GM13977 (cell line): Measurements from ENCODE around the gene MT1G.
"Not testable (repeated sequence)": the region's sequence is repeated elsewhere in the genome, so short reads cannot be mapped to it uniquely, and the experiment has no call there.

ENCODE experiments used
- DNase-seq: peaks from one replicate; pipeline ENCODE4 v3.0.0; 2012; ENCODE audit warnings: low spot score
- CTCF ChIP-seq: IDR thresholded peaks from 2 replicates; pipeline ENCODE4 v1.5.1; 2012; ENCODE audit warnings: mild to moderate bottlenecking, control low read depth; ENCODE audit not compliant: insufficient read depth; ENCODE audit errors: extremely low read depth, missing control alignments
- in situ Hi-C: fragments of 300-500 bp; cut with MboI; formaldehyde crosslinking; loops from one replicate; pipeline ENCODE4 v1.12.0; 2022; ENCODE audit warnings: low sequenced_read_pairs, low pct_unique_long_range_greater_than_20kb, mixed read lengths, inconsistent platforms; ENCODE audit not compliant: unreplicated experiment

MT1G gene

GRCh38 chr16:56670620-56670934 lies 2.7 kb upstream of the MT1G start:
- DNase-seq: no peak
- TF ChIP-seq CTCF: no peak
- in situ Hi-C loops: no loop called here

- TF ChIP-seq CTCF: no peak
- DNase-seq: no peak
- in situ Hi-C loops: no loop called here
These were observed 2.2 kb upstream of the MT1G start for GRCh38 chr16:56669840-56670619.

GRCh38 chr16:56669005-56669839 lies 1.4 kb upstream of the MT1G start, which contains the start of gene MT1H:
MT1H (plus strand) TSS chr16:56669814; CDS start chr16:56669885, 71 bp downstream.
- no peak for DNase-seq
- in situ Hi-C loops: no loop called here
- TF ChIP-seq CTCF: no peak

GRCh38 chr16:56665286-56666261 lies 2.3 kb downstream of the MT1G start:
- in situ Hi-C loops, DNase-seq: not testable (repeated sequence)

- DNase-seq: no peak
- no peak for TF ChIP-seq CTCF
- in situ Hi-C loops: no loop called here
These were observed 3.4 kb downstream of the MT1G start for GRCh38 chr16:56664506-56664905.

- TF ChIP-seq CTCF: no peak
- DNase-seq: no peak
- in situ Hi-C loops: no loop called here
These were observed 5.2 kb downstream of the MT1G start for GRCh38 chr16:56662357-56663354.
